Measurements from ENCODE around the gene SKIDA1.

- TF ChIP-seq, protein P1, sequence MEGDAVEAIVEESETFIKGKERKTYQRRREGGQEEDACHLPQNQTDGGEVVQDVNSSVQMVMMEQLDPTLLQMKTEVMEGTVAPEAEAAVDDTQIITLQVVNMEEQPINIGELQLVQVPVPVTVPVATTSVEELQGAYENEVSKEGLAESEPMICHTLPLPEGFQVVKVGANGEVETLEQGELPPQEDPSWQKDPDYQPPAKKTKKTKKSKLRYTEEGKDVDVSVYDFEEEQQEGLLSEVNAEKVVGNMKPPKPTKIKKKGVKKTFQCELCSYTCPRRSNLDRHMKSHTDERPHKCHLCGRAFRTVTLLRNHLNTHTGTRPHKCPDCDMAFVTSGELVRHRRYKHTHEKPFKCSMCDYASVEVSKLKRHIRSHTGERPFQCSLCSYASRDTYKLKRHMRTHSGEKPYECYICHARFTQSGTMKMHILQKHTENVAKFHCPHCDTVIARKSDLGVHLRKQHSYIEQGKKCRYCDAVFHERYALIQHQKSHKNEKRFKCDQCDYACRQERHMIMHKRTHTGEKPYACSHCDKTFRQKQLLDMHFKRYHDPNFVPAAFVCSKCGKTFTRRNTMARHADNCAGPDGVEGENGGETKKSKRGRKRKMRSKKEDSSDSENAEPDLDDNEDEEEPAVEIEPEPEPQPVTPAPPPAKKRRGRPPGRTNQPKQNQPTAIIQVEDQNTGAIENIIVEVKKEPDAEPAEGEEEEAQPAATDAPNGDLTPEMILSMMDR (IDR thresholded peaks at IDR 0.05) = no peak
- TF ChIP-seq EP300 (IDR thresholded peaks at IDR 0.05) = no peak
Observed at GRCh38 chr10:21572578-21572977, 47.1 kb upstream of the SKIDA1 start.
